HG02852 (cell line): ENCODE data around the gene ZXDC.

Experiments used
- ATAC-seq: cut with Tn5 transposase; IDR thresholded peaks from one replicate; pipeline ENCODE4 v1.9.1; 2021; ENCODE audit warnings: mild to moderate bottlenecking, moderate library complexity; ENCODE audit not compliant: unreplicated experiment

ZXDC gene

GRCh38 chr3:126454437-126455198 lies 21.1 kb downstream of the ZXDC start:
- ATAC-seq: no peak

- no peak for ATAC-seq
These were observed 21.7 kb downstream of the ZXDC start for GRCh38 chr3:126454025-126454424.

- no peak for ATAC-seq
These were observed 23.5 kb downstream of the ZXDC start for GRCh38 chr3:126452213-126452612.

DNA sequence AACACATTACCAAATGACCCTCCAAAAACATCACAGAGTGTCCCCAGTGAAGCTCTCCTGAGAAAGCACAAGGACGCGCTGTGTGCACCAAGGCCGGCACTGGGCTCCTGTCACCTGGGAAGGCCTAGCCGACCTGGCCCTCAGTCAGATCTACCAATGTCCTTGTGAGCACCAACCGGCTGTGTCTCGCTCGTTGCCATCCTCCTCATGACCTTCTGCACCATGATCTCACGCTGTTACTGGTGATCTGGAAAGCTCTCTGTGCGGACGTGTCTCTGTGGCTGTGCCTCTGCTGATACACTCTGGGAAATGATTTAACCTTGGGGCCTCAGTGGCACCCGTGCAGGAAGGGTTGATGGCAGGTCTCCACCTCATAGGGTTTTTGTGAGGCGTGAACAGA lies 24.2 kb downstream of the ZXDC start:
- no peak for ATAC-seq

DNA sequence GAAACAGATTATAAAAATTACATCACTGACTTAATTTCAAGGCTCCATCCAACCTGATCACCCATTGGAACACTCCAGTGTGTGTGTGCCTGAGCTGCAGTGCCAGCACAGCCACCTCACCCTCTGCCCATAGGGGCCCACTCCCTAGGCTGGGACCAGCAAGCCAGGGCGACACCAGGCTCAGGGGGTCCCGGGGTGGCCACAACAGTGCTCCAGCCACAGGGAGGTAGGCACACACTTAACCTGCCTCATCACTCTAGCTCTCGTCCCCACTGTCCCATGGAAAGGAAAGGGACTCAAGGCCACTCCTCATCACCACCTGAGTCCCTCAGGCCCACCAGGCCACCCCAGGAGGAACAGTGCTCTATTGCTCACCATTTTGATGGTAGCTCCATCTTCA lies 24.9 kb downstream of the ZXDC start:
- no peak for ATAC-seq

DNA sequence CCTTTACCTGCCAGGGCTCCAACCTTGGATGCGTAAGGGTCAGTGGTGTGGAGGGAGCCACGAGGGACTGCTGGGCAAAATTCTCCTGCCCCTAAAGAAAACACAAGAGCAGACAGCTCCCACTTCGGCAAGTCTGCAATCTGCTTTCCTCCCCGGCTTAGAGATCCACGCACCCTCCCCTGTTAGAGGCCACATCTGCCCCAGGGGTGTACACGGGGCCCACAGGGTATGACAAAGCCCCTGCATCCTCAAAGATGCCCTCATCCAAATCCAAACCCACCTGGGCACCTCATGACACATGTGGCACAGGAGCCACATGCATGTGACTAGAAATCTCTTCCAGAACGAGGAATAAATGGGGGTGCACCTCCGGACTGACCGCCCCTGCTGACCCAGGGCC lies 25.5 kb downstream of the ZXDC start:
- ATAC-seq: no peak

DNA sequence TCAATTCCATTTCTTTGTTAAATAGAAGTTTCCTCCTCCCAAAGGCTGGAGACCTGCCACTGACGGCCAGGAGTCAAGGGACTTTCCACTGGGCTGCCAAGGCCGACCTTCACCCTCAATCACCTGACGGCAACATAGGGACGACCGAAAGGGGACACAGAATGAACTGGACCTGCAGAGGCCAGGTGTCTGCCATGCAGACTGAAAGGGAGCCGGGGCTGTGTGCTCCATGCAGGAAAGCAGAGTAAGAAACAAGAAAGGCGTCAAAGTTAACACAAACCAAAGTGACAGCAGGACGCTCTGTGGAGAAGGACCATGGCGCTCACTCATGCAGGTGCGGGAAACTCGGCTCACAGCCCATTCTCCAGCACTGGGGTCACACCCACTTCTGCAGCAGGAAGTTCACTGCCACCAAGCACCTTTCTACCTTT lies 26.1 kb downstream of the ZXDC start:
- ATAC-seq: no peak

DNA sequence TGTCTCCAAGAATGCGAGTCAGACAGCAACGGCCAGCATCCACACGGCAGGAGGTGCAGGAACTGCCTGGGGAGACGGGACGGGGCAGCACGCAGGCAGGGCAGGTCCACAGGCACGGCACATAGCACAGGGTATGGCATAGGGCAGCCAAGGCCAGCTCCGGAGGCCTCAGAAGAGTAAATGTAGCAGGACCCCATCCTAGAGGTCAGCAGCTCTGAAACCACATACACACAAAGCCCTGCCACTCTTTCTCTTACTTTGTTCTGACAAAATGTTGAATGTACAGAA lies 26.9 kb downstream of the ZXDC start:
- no peak for ATAC-seq

DNA sequence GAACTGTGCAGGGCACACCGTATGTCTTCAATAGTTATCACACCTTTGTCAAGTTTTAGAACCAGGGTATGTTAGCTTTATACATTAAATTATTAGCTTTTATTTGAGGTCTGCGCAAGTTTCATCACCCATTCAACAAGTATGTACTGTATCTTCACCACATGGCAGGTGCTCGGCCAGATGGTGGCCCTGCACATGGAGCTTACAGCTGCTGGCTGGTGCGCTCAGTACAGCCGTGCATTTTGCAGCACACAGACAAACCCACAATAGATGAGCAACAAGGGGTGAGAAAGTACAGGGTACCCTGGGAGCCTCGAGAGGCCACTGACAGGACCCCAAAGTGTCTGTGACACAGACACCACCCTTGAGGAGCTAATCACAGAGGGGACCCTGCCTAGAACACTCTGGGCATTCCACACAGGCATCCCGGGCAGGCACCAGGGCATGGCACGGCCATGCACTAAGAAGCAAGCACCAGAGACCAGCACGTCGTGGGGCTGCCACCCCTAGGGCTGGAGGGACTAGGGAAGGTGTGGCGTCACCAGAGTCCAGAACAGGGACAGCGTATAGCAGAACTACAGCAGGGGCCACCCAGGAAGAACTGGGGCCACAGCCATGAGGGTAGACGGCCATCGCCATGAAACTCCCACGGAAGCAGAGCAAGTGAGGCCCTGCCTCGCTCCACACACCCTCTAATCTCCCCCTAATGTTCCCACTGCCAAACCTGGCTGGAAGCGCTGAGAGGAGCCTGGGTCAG lies 27.4 kb downstream of the ZXDC start:
- ATAC-seq: no peak

DNA sequence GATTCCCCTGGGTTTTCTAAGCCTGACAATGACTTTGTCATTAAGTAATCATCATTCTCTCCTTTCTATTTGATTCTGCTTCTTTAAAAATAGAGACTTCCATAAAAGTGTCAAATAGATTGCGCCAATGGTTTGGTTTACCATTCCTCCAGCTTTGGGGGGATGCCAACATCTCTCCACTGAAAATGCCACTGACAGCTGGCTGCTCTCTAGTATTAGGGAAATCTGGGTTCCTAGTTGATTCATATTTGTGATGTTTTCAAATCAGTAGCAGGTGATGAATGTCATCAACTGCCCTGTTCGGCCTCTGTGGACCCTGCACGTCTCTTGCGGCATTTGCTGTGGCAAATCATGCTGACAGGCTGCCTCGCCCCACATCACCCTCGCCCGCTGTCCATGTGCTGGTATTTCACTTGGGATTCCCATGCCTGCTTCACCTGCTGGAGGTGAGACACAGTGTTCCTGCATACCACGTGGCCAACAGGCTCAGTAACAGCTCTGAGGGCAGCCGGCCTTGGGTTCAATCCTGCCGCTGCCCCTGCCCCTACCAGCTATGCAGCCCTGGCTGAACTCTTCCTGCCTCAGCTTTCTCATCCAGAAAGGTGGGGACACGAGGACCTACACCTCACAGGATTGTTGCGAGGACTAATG lies 28.1 kb downstream of the ZXDC start:
- no peak for ATAC-seq

GRCh38 chr3:126446791-126447190 lies 28.9 kb downstream of the ZXDC start:
- ATAC-seq: no peak

- no peak for ATAC-seq
These were observed 29.4 kb downstream of the ZXDC start for GRCh38 chr3:126446301-126446700.

DNA sequence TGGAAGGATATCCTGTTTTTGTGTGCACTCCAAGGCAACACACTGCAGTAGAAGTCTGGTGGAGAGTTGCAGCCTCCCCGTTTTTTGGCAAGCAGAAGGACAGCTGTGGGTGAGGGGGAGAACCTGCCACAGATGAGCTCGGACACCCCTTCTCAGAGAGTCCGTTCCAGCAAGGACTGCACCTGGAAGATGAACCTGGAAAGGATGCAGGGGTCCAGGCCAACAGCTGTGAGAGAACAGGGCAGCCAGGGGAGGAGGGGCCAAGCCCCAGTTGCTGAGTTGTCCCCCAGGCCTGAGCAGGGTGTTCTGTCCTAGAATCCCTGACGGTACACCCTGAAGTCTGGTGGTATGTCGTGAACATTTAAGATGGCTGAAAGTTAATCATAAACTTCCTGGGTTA lies 30.2 kb downstream of the ZXDC start:
- no peak for ATAC-seq

DNA sequence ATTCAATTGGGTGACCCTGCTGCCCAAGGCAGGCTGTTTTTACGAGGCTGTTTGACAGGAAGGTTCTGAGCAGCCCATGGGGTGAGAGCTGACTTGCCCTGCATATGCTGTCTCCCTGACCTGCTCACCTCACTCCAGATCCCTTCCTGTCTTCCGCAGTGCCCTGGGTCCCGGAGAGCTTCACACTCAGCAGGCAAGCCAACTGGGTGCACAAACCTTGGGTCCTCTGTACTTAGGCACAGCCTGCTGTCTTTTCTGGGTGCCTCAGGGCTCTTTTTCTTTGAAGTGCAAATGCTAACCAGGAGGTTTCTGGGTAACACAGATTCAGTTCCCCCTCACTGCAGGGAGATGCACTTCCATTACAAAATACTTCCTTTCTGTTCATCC lies 32.8 kb downstream of the ZXDC start:
- ATAC-seq: no peak

DNA sequence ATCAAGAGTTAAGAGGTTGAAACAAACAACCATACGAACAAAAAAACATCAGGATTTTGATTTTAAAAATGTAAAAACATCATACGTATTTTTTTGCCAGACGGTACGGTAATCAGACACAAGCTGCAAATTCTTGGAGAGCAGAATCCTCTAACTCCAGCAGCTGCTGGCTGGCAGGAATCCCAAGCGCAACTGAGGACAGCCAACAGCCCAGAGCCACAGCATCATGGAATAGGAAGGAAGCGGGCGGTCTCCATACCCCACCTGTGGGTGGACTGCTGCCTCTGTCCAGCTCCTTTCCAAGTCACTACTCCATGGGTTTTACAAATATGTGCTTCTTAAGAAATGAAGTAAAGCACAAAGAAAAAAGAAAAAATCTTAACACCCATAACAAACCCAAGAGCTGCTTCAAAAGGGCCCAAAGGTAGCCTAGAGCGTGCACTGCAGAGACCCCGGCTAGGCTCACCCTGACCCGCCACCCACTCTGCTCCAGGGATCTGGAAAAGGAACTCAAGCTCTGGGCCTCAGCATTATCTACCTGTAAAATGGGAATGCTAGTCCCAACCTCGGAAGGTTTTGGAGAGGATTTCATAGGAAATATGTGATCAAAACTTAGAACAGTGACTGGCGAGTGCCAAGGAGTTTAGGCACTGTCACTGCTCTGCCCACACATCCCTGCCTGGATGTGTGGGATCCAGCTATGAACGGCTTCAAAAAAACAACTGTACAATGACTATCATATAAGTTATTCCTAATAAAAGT lies 33.4 kb downstream of the ZXDC start:
- no peak for ATAC-seq

- ATAC-seq: no peak
These were observed 34.3 kb downstream of the ZXDC start for GRCh38 chr3:126441256-126441880.

GRCh38 chr3:126440709-126440995 lies 35.0 kb downstream of the ZXDC start:
- ATAC-seq: no peak

- ATAC-seq: no peak
These were observed 35.6 kb downstream of the ZXDC start for GRCh38 chr3:126439968-126440708.

- ATAC-seq: no peak
These were observed 36.2 kb downstream of the ZXDC start for GRCh38 chr3:126439346-126439967.

- ATAC-seq: no peak
These were observed 36.9 kb downstream of the ZXDC start for GRCh38 chr3:126438746-126439145.
